ENCODE data around the gene ARID1B. TPM values are rescaled to one million over a fixed set of nuclear protein-coding genes. Genes with fewer than 3 reads are reported as not detected.

The ARID1B gene
- total and polyA plus RNA-seq, 10 of the 15 experiments (the other 5 are each of a cell fraction or from before 2014, with no cell fraction given): 24.7 to 133 (median 54.6) TPM

DNA sequence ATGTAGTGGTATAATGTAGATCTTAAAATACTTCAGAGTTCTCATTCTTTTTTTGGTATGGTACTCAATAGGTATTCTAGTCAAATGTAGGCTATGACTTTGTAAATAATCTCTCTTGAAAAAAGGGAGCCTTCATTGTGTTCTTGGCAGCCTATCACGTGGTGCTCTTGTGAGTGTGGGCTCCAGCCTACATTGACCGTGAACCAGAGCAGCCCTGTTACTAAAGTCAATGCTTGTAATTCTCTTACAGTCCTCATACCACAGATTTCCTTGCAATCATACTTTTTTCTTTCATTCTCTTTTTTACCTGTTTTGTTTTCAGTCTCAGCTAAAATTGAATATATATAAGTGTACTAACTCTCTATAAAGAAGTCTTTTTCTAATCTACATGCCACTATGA, 31.1 kb downstream of the ARID1B start (continued):
- TF ChIP-seq, protein P1, sequence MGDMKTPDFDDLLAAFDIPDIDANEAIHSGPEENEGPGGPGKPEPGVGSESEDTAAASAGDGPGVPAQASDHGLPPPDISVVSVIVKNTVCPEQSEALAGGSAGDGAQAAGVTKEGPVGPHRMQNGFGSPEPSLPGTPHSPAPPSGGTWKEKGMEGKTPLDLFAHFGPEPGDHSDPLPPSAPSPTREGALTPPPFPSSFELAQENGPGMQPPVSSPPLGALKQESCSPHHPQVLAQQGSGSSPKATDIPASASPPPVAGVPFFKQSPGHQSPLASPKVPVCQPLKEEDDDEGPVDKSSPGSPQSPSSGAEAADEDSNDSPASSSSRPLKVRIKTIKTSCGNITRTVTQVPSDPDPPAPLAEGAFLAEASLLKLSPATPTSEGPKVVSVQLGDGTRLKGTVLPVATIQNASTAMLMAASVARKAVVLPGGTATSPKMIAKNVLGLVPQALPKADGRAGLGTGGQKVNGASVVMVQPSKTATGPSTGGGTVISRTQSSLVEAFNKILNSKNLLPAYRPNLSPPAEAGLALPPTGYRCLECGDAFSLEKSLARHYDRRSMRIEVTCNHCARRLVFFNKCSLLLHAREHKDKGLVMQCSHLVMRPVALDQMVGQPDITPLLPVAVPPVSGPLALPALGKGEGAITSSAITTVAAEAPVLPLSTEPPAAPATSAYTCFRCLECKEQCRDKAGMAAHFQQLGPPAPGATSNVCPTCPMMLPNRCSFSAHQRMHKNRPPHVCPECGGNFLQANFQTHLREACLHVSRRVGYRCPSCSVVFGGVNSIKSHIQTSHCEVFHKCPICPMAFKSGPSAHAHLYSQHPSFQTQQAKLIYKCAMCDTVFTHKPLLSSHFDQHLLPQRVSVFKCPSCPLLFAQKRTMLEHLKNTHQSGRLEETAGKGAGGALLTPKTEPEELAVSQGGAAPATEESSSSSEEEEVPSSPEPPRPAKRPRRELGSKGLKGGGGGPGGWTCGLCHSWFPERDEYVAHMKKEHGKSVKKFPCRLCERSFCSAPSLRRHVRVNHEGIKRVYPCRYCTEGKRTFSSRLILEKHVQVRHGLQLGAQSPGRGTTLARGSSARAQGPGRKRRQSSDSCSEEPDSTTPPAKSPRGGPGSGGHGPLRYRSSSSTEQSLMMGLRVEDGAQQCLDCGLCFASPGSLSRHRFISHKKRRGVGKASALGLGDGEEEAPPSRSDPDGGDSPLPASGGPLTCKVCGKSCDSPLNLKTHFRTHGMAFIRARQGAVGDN (IDR thresholded peaks at IDR 0.05): 0 out of 2 replicates have a peak, but pooled peaks have one; percentile 16
- TF ChIP-seq SMC3 (IDR thresholded peaks at IDR 0.05; ENCODE audit: borderline replicate concordance, low read length): no peak

DNA sequence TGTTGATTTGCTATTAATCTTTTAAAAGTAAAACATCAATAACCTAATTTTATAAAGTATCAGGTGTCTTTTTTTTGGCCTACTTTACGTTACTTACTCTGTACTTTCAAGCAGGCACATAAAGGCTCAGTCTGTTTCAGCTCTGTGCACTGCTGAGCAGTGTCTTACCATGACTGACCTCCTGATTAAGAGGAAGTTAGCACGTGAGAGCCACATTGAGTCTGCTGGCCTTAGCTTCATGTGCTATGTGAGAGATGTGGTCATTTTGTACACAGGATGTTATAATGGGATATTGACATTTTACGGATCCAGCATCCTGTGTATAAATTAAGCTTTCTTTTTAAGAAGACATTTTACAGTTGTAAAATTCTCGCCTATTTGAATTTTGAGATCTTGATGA, 31.9 kb downstream of the ARID1B start:
- Histone ChIP-seq H3K27ac (ENCODE audit: control insufficient read depth, insufficient read depth) (peak overlapping the region; percentile 27), H2AFZ (ENCODE audit: control insufficient read depth, low read depth, low read length) (no peak overlapping the region), H4K20me1 (ENCODE audit: control insufficient read depth, insufficient read depth) (no peaks in the 10 kb centered on the region), H3K4me2 (ENCODE audit: control insufficient read depth, insufficient read depth) (peak overlapping the region; percentile 68), H3K9me3 (replicated peaks; ENCODE audit: control insufficient read depth, insufficient read depth, low read length) (peaks cover 6% of the 10 kb centered on the region; the same call in 2 of the 3 replicates), H3K4me3 (no peak overlapping the region), H3K36me3 (ENCODE audit: control insufficient read depth in 2 of 2, insufficient read depth in 2 of 2, low read length in 1 of 2) (peaks cover 3 to 8% of the 10 kb centered on the region in 2 experiments), H3K27me3 (replicated peaks in 1 of 2; ENCODE audit: control insufficient read depth in 2 of 2, insufficient read depth in 2 of 2, low read length in 1 of 2) (no peaks in the 10 kb centered on the region), H3K79me2 (ENCODE audit: control insufficient read depth, insufficient read depth, low read length) (peaks cover 97% of the 10 kb centered on the region), H3K4me1 (ENCODE audit: control insufficient read depth, insufficient read depth, low read length) (peaks cover 24% of the 10 kb centered on the region), H3K9ac (ENCODE audit: control insufficient read depth, insufficient read depth, low read length) (no peak overlapping the region)
- POLR2A ChIA-PET: interaction anchor here (0.9 to 1.2 kb wide), 3 partner anchors 10 to 14 kb away, joined by 3 read pairs; no protein-coding TSS in a partner anchor
- CTCF ChIA-PET: interaction anchor here (0.5 to 2.5 kb wide), 4 partner anchors 11 to 245 kb away, joined by 3 to 13 read pairs (median 4); no protein-coding TSS in a partner anchor
- intact Hi-C loops (cut with micrococcal nuclease; ENCODE audit: unreplicated experiment): no loop called here
- DNase-seq (ENCODE audit: low read depth, low spot score) (peak; percentile 55), ATAC-seq (peak; percentile 98), FAIRE-seq (peak; percentile 82)
- WGBS (ENCODE audit: insufficient coverage, insufficient replicate concordance, low lambda C conversion rate, missing lambda C conversion rate): 33% methylated on average over 4 of the region's 4 CpGs
- BruUV-seq (replicated peaks): no TSS peak
- in situ Hi-C loops (cut with MboI): no loop called here
- SMC1A ChIA-PET (ENCODE audit: uncharacterized antibody, unreplicated experiment): interaction anchor here (0.8 to 2.0 kb wide), 11 partner anchors 15 to 124 kb away, joined by 3 to 11 read pairs (median 5); no protein-coding TSS in a partner anchor
- RAD21 ChIA-PET (ENCODE audit: unreplicated experiment): interaction anchor here (0.6 to 1.9 kb wide), 8 partner anchors 28 to 244 kb away, joined by 3 to 7 read pairs (median 4); no protein-coding TSS in a partner anchor
- TF ChIP-seq NR2C2 (IDR thresholded peaks at IDR 0.05; ENCODE audit: borderline replicate concordance, control insufficient read depth, insufficient read length, low read depth) (no peak), TCF3 (IDR thresholded peaks at IDR 0.05; ENCODE audit: borderline replicate concordance, insufficient read depth, low read depth, low read length) (no peak), CBFB (IDR thresholded peaks at IDR 0.05; ENCODE audit: low read depth) (no peak), MXI1 (IDR thresholded peaks at IDR 0.05; ENCODE audit: low read depth, low read length) (peak; percentile 55; the same call in 1 of the 2 replicates), BHLHE40 (IDR thresholded peaks at IDR 0.05; ENCODE audit: borderline replicate concordance in 1 of 2, low read depth in 2 of 2, low read length in 1 of 2) (peak; percentile 96 to 97), CBX3 (IDR thresholded peaks at IDR 0.05; ENCODE audit: borderline replicate concordance, low read depth) (no peak), ZNF622 (IDR thresholded peaks at IDR 0.05) (no peak)
- TF ChIP-seq, protein P1 (IDR thresholded peaks at IDR 0.05): peak; percentile 93
- TF ChIP-seq, protein P2, sequence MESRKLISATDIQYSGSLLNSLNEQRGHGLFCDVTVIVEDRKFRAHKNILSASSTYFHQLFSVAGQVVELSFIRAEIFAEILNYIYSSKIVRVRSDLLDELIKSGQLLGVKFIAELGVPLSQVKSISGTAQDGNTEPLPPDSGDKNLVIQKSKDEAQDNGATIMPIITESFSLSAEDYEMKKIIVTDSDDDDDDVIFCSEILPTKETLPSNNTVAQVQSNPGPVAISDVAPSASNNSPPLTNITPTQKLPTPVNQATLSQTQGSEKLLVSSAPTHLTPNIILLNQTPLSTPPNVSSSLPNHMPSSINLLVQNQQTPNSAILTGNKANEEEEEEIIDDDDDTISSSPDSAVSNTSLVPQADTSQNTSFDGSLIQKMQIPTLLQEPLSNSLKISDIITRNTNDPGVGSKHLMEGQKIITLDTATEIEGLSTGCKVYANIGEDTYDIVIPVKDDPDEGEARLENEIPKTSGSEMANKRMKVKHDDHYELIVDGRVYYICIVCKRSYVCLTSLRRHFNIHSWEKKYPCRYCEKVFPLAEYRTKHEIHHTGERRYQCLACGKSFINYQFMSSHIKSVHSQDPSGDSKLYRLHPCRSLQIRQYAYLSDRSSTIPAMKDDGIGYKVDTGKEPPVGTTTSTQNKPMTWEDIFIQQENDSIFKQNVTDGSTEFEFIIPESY (IDR thresholded peaks at IDR 0.05): no peak
- TF ChIP-seq, protein P3, sequence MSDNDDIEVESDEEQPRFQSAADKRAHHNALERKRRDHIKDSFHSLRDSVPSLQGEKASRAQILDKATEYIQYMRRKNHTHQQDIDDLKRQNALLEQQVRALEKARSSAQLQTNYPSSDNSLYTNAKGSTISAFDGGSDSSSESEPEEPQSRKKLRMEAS (IDR thresholded peaks at IDR 0.05; ENCODE audit: low read depth, low read length): peak; percentile 59

All from GM12878 (cell line).